OCI-LY7 (cell line): ENCODE data around the gene FANCD2. TPM values are rescaled to one million over a fixed set of nuclear protein-coding genes. Genes with fewer than 3 reads are reported as not detected.

Experiments
- BruUV-seq: library from RNA; stranded (reverse); fragments of 400-500 nt; replicated peaks from 2 replicates; lab custom pipeline; 2021; lab: Mats Ljungman, UMichigan
- CTCF ChIA-PET: fragments of 300-600 bp; sonication (Branson Sonifier 250); formaldehyde crosslinking; loops from one replicate; lab custom pipeline; 2022; ENCODE audit warnings: antibody characterized with exemption; ENCODE audit not compliant: unreplicated experiment; lab: Charles Lee
- POLR2A ChIA-PET: fragments of 300-600 bp; sonication (Branson Sonifier 250); formaldehyde crosslinking; loops from one replicate; lab custom pipeline; 2022; ENCODE audit warnings: antibody characterized with exemption; lab: Charles Lee
- DNase-seq: peaks from one replicate; pipeline ENCODE4 v3.0.0-alpha.2; 2015; ENCODE audit warnings: low spot score
- H2AFZ ChIP-seq: fragments of 200-600 bp; sonication (generic), shearing (Covaris generic); 2 replicates; pipeline ENCODE4 v1.6.1; 2014; ENCODE audit warnings: mild to moderate bottlenecking, antibody characterized with exemption, low read length, moderate library complexity
- H3K27ac ChIP-seq: fragments of 200-600 bp; sonication (generic); 2 replicates; pipeline ENCODE4 v1.5.1; 2014; ENCODE audit warnings: mixed run types, low read depth, mild to moderate bottlenecking, moderate library complexity, low read length, inconsistent platforms; ENCODE audit not compliant: poor library complexity, severe bottlenecking
- H3K36me3 ChIP-seq: fragments of 200-600 bp; sonication (generic); 2 replicates; pipeline ENCODE4 v1.6.1; 2014; ENCODE audit warnings: mild to moderate bottlenecking, antibody characterized with exemption, low read length, moderate library complexity, mixed read lengths; ENCODE audit not compliant: insufficient read depth
- H3K4me1 ChIP-seq: fragments of 200-600 bp; sonication (generic); 2 replicates; pipeline ENCODE4 v1.5.1; 2014; ENCODE audit warnings: mild to moderate bottlenecking, low read length; ENCODE audit not compliant: insufficient read depth, poor library complexity, severe bottlenecking
- H3K4me2 ChIP-seq: fragments of 200-600 bp; sonication (generic); 2 replicates; pipeline ENCODE4 v1.6.1; 2014; ENCODE audit warnings: mild to moderate bottlenecking, low read length
- H3K4me3 ChIP-seq: fragments of 200-600 bp; sonication (generic); 2 replicates; pipeline ENCODE4 v1.5.1; 2014; ENCODE audit warnings: mild to moderate bottlenecking, low read depth, low read length; ENCODE audit not compliant: poor library complexity, severe bottlenecking
- H3K79me2 ChIP-seq: fragments of 200-600 bp; sonication (generic); 2 replicates; pipeline ENCODE4 v1.6.1; 2016; ENCODE audit warnings: low read depth, mild to moderate bottlenecking, low read length, moderate library complexity, mixed read lengths; ENCODE audit not compliant: insufficient read depth
- H3K9me2 ChIP-seq: fragments of 200-600 bp; sonication (generic); 2 replicates; pipeline ENCODE4 v1.6.1; 2016; ENCODE audit warnings: mild to moderate bottlenecking, low read length, mixed read lengths; ENCODE audit not compliant: insufficient read depth
- H3K9me3 ChIP-seq: fragments of 200-600 bp; sonication (generic); 2 replicates; pipeline ENCODE4 v1.6.1; 2014; ENCODE audit warnings: mild to moderate bottlenecking, mixed run types, low read length, mixed read lengths
- H4K20me1 ChIP-seq: fragments of 200-600 bp; sonication (generic); 2 replicates; pipeline ENCODE4 v1.6.1; 2014; ENCODE audit warnings: mild to moderate bottlenecking, antibody characterized with exemption, low read length, moderate library complexity, mixed read lengths; ENCODE audit not compliant: insufficient read depth
- EZH2phosphoT487 ChIP-seq: fragments of 200-600 bp; sonication (generic); IDR thresholded peaks from 2 replicates; pipeline ENCODE4 v1.6.1; 2018; ENCODE audit warnings: low read depth, borderline replicate concordance, mild to moderate bottlenecking, mixed run types, antibody characterized with exemption, low read length, moderate library complexity, mixed read lengths
- intact Hi-C: fragments of 100-400 bp; cut with micrococcal nuclease; formaldehyde crosslinking; loops from one replicate; pipeline ENCODE4 v1.10.0; 2022; ENCODE audit not compliant: unreplicated experiment
- total RNA-seq, 2 experiments: library from RNA; depleted of rRNA in 1 of 2; stranded (reverse); fragments of >200 nt in 1 of 2; shearing (Covaris generic) in 1 of 2; gene quantifications; 2 replicates each; pipeline ENCODE4 v1.2.3, GENCODE V29; 2014 to 2022
- TF ChIP-seq, protein P1 (sequence below): fragments of 200-600 bp; sonication (generic); conservative IDR thresholded peaks from 2 replicates; pipeline ENCODE4 v1.5.1; 2014; ENCODE audit warnings: mild to moderate bottlenecking, antibody characterized with exemption, low read length, moderate library complexity, mixed read lengths

FANCD2 gene
- total RNA-seq, 2 experiments from 2014 or later, result 112 to 130 TPM

DNA sequence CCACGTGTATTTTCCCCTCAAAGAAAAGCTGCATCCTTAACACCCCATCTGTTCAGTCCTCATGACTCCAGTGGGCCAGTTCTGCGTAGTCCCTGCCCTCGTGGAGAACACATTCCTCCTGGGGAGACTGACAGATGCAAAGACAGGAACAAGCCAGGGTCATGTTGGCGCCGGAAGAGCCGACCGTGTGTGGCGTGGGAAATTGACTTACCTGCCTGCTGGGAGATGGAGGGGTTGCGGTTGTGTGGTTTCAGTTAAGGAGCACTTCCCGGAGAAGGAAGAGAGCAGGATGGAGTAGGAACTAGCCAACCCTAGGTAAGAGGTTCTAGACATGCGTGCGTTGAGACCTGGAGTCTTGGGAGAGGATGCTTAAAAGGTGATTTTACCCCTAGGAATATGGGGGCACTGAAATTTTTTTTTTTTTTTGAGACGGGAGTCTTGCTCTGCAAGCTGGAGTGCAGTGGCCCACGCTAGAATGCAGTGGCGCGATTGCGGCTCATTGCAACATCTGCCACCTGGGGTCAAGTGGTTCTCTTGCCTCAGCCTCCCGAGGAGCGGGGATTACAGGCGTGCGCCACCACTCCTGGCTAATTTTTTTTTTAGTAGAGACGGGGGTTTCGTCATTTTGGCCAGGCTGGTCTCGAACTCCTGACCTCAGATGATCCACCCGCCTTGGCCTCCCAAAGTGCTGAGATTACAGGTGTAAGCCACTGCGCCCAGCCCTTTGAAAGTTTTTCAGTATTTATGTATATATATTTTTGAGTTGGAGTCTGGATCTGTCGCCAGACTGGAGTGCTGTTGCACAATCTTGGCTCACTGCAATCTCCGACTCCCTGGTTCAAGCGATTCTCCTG, 116.7 kb downstream of the FANCD2 start:
- TF ChIP-seq EZH2phosphoT487, result no peak
- TF ChIP-seq, protein P1, sequence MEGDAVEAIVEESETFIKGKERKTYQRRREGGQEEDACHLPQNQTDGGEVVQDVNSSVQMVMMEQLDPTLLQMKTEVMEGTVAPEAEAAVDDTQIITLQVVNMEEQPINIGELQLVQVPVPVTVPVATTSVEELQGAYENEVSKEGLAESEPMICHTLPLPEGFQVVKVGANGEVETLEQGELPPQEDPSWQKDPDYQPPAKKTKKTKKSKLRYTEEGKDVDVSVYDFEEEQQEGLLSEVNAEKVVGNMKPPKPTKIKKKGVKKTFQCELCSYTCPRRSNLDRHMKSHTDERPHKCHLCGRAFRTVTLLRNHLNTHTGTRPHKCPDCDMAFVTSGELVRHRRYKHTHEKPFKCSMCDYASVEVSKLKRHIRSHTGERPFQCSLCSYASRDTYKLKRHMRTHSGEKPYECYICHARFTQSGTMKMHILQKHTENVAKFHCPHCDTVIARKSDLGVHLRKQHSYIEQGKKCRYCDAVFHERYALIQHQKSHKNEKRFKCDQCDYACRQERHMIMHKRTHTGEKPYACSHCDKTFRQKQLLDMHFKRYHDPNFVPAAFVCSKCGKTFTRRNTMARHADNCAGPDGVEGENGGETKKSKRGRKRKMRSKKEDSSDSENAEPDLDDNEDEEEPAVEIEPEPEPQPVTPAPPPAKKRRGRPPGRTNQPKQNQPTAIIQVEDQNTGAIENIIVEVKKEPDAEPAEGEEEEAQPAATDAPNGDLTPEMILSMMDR, result no peak
- no peaks in the 10 kb centered on the region for H4K20me1 ChIP-seq
- H3K9me2 ChIP-seq, result no peaks in the 10 kb centered on the region
- peaks cover 52% of the 10 kb centered on the region for H3K36me3 ChIP-seq
- peak overlapping the region; percentile 83 for H3K4me3 ChIP-seq
- POLR2A ChIA-PET, result interaction anchor here (0.7 to 1.4 kb wide), 4 partner anchors 49 to 146 kb away, joined by 3 to 5 read pairs (median 4); no protein-coding TSS in a partner anchor
- H3K9me3 ChIP-seq, result no peaks in the 10 kb centered on the region
- no TSS peak for BruUV-seq
- H3K4me2 ChIP-seq, result peak overlapping the region; percentile 84
- CTCF ChIA-PET, result no interaction called here
- intact Hi-C loops, result loop anchor here (1.0 to 2.0 kb wide), 2 partner anchors 81 to 106 kb away; partner anchors contain the start of gene TATDN2
- peaks cover 61% of the 10 kb centered on the region for H3K79me2 ChIP-seq
- peaks cover 37% of the 10 kb centered on the region for H3K4me1 ChIP-seq
- peak overlapping the region; percentile 69 for H3K27ac ChIP-seq
- H2AFZ ChIP-seq, result no peak overlapping the region
- DNase-seq, result peak; percentile 37

DNA sequence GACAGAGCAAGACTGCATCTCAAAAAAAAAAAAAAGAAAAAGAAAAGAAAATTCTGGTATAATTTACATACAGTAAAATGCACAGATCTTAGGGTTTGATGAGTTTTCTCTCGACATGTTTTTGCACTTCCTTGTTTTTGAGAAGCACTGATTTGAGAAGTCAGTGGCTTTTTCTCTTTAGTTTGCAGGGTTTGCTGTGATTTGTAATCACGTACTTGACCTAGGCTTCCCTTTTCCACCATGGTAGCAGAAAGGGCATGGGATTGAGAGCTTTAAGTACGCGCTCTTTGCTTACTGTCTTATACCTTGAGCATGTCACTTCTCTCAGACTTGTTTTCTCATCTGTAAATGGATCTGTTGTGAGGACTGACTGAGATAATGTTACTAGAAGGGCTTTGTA, 119.4 kb downstream of the FANCD2 start:
- no TSS peak for BruUV-seq
- H2AFZ ChIP-seq, result no peak overlapping the region
- no peak for DNase-seq
- H3K36me3 ChIP-seq, result peaks cover 77% of the 10 kb centered on the region
- peaks cover 63% of the 10 kb centered on the region for H3K79me2 ChIP-seq
- no peak overlapping the region for H3K27ac ChIP-seq
- ChIA-PET CTCF (no interaction called here), POLR2A (interaction anchor here (0.5 to 0.7 kb wide), 2 partner anchors 13 to 114 kb away, joined by 4 to 5 read pairs; no protein-coding TSS in a partner anchor)
- peak overlapping the region; percentile 50 for H3K4me2 ChIP-seq
- no peaks in the 10 kb centered on the region for H3K9me3 ChIP-seq
- H3K4me3 ChIP-seq, result peak overlapping the region; percentile 37
- no peaks in the 10 kb centered on the region for H3K9me2 ChIP-seq
- TF ChIP-seq, protein P1, result no peak
- TF ChIP-seq EZH2phosphoT487, result no peak
- intact Hi-C loops, result no loop called here
- no peaks in the 10 kb centered on the region for H4K20me1 ChIP-seq
- H3K4me1 ChIP-seq, result peaks cover 37% of the 10 kb centered on the region
